ENCODE measurements around the gene PARK7.

DNA sequence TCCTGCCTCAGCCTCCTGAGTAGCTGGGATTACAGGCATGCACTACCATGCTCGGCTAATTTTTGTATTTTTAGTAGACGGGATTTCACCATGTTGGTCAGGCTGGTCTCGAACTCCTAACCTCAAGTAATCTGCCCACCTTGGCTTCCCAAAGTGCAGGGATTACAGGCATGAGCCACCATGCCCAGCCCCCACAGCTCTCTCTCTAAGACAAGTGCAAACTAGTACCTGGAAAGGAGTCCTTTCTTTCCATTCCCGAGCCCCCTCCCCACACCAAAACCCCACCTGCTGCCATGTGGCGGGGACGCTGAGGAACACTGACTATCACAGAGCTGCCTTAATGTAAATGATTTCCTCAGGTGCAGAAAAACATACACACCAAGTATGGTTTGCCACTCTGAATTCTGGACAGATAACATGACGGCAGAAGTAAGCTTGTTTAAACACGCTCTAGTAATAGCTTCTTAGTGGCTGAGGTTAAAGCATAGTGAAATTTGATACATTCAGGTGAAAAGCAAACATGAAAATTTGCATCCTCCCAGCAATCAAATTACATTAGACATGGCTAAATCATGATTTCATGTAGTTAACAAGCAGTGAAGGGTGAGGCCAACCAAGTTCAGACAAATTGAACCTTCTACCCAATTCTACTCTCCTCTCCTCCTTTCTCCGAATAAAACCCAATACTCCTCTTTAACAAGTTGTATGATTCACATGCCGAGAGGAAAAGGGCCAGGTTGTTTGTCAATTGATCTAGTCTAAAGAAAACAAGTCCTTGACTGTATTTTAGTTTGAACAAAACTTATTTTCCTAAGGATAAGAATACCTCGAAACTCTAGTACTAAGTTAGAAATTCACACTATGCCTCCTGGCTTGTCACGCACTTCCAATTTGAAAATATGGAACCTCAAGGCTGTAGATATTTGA lies 44.8 kb downstream of the PARK7 start:
- no peak for TF ChIP-seq POLR2AphosphoS5 (IDR thresholded peaks at IDR 0.05; ENCODE audit: low read depth, low read length)
- TF ChIP-seq TAF1 (IDR thresholded peaks at IDR 0.05; ENCODE audit: low read depth, low read length), result no peak
- no peak for TF ChIP-seq POLR2A (IDR thresholded peaks at IDR 0.05; ENCODE audit: low read depth, low read length)

All from GM12891 (cell line).